RWPE1 (cell line): ENCODE results near the gene ST7L.

Experiments
- CTCF ChIA-PET: fragments of 350-600 bp; sonication (Branson Sonifier 250); formaldehyde crosslinking; extraction: SDS; loops from one replicate; lab custom pipeline; 2021; lab: Yijun Ruan, JAX
- POLR2A ChIA-PET: fragments of 400-600 bp; formaldehyde crosslinking; extraction: SDS; loops from one replicate; lab custom pipeline; 2020; ENCODE audit warnings: antibody characterized with exemption; ENCODE audit not compliant: low non-redundant PET; lab: Yijun Ruan, JAX
- DNase-seq: peaks from one replicate; pipeline ENCODE4 v3.0.0; 2012; ENCODE audit warnings: low spot score
- H3K27ac ChIP-seq: fragments of 450-650 bp; 2 replicates; pipeline ENCODE4 v1.5.1; 2017
- CTCF ChIP-seq: fragments of 450-650 bp; conservative IDR thresholded peaks from 2 replicates; pipeline ENCODE4 v1.5.1; 2017; ENCODE audit warnings: low read depth, mild to moderate bottlenecking

Gene ST7L

GRCh38 chr1:112638110-112638428 is 19.1 kb upstream of the ST7L start:
- TF ChIP-seq CTCF: no peak
- POLR2A ChIA-PET: interaction anchor here (0.6 kb wide), 1 partner anchor 26 kb away, joined by 3 read pairs; no protein-coding TSS in a partner anchor
- DNase-seq: no peak
- CTCF ChIA-PET: interaction anchor here (0.6 kb wide), 2 partner anchors 10 to 36 kb away, joined by 3 read pairs; partner anchors contain the start of gene MOV10
- H3K27ac ChIP-seq: peak overlapping the region; percentile 24

- DNase-seq: no peak
Measured at GRCh38 chr1:112637254-112638109, 18.5 kb upstream of the ST7L start.

GRCh38 chr1:112636597-112637253 is 17.8 kb upstream of the ST7L start:
- no peak for DNase-seq
- no peak overlapping the region for H3K27ac ChIP-seq
- ChIA-PET POLR2A (interaction anchor here (0.8 to 1.1 kb wide), 2 partner anchors 18 to 135 kb away, joined by 3 read pairs; partner anchors contain the start of gene ST7L), CTCF (interaction anchor here (0.6 kb wide), 1 partner anchor 72 kb away, joined by 4 read pairs; no protein-coding TSS in a partner anchor)
- TF ChIP-seq CTCF: no peak

More at GRCh38 chr1:112637254-112638109, 18.5 kb upstream of the ST7L start:
- TF ChIP-seq CTCF: no peak
- ChIA-PET POLR2A (interaction anchor here (0.8 to 1.1 kb wide), 2 partner anchors 18 to 136 kb away, joined by 3 read pairs; partner anchors contain the start of gene ST7L), CTCF (no interaction called here)
- peak overlapping the region; percentile 62 for H3K27ac ChIP-seq

GRCh38 chr1:112636056-112636455 is 17.1 kb upstream of the ST7L start:
- CTCF ChIA-PET: interaction anchor here (0.6 kb wide), 2 partner anchors 66 to 71 kb away, joined by 4 read pairs; no protein-coding TSS in a partner anchor
- no peak for DNase-seq
- POLR2A ChIA-PET: no interaction called here
- H3K27ac ChIP-seq: peak overlapping the region; percentile 66
- no peak for TF ChIP-seq CTCF

- no peak overlapping the region for H3K27ac ChIP-seq
- CTCF ChIA-PET: interaction anchor here (0.8 kb wide), 1 partner anchor 15 kb away, joined by 3 read pairs; no protein-coding TSS in a partner anchor
- DNase-seq: no peak
- TF ChIP-seq CTCF: no peak
- POLR2A ChIA-PET: no interaction called here
Measured at GRCh38 chr1:112634367-112634766, 15.4 kb upstream of the ST7L start.

GRCh38 chr1:112633628-112634027 is 14.7 kb upstream of the ST7L start:
- DNase-seq: no peak
- no peak overlapping the region for H3K27ac ChIP-seq
- TF ChIP-seq CTCF: no peak
- ChIA-PET POLR2A (no interaction called here), CTCF (no interaction called here)
